ENCODE results near the gene DCAF11. TPM values are rescaled to one million over a fixed set of nuclear protein-coding genes. Genes with fewer than 3 reads are reported as not detected.

DCAF11 gene
- total and polyA plus RNA-seq, 2 of the 13 experiments (the other 11 are each of a cell fraction or from before 2014, with no cell fraction given): 150 to 257 TPM

GRCh38 chr14:24095271-24096068, 19.1 kb upstream of the DCAF11 start (continued):
- peak; percentile 52 for TF ChIP-seq ZNF704 (CRISPR knock-in tag; IDR thresholded peaks at IDR 0.05; ENCODE audit: borderline replicate concordance)
- no peak for TF ChIP-seq SYNCRIP (IDR thresholded peaks at IDR 0.05; ENCODE audit: insufficient read depth, low read depth, low read length)
- TF ChIP-seq ZFP36L1 (CRISPR knock-in tag; IDR thresholded peaks at IDR 0.05): no peak
- no peak; the same call in 1 of the 2 replicates for TF ChIP-seq FOXM1 (CRISPR knock-in tag; IDR thresholded peaks at IDR 0.05)
- TF ChIP-seq ZNF784 (CRISPR knock-in tag; IDR thresholded peaks at IDR 0.05; ENCODE audit: borderline replicate concordance): peak; percentile 55
- TF ChIP-seq FOXO4 (CRISPR knock-in tag; conservative IDR thresholded peaks at IDR 0.05): no peak
- peak; percentile 98 for TF ChIP-seq IRF2 (CRISPR knock-in tag; IDR thresholded peaks at IDR 0.05)
- TF ChIP-seq E2F1 (CRISPR knock-in tag; IDR thresholded peaks at IDR 0.05): no peak; the same call in 1 of the 2 replicates
- peak; percentile 91; the same call in 1 of the 2 replicates for TF ChIP-seq MATR3 (CRISPR knock-in tag; IDR thresholded peaks at IDR 0.05)
- TF ChIP-seq ZNF510 (CRISPR knock-in tag; IDR thresholded peaks at IDR 0.05; ENCODE audit: low read depth): peak; percentile 99
- peak; percentile 98 for TF ChIP-seq MED8 (CRISPR knock-in tag; IDR thresholded peaks at IDR 0.05; ENCODE audit: insufficient replicate concordance)
- peak; percentile 73; the same call in 1 of the 2 replicates for TF ChIP-seq ATM (IDR thresholded peaks at IDR 0.05; ENCODE audit: borderline replicate concordance)
- peak; percentile 100 for TF ChIP-seq ZNF605 (CRISPR knock-in tag; IDR thresholded peaks at IDR 0.05)
- TF ChIP-seq ZBTB8A (CRISPR knock-in tag; IDR thresholded peaks at IDR 0.05; ENCODE audit: borderline replicate concordance, low read depth): peak; percentile 99
- TF ChIP-seq ZNF30 (CRISPR knock-in tag; IDR thresholded peaks at IDR 0.05): no peak
- TF ChIP-seq, protein P1, sequence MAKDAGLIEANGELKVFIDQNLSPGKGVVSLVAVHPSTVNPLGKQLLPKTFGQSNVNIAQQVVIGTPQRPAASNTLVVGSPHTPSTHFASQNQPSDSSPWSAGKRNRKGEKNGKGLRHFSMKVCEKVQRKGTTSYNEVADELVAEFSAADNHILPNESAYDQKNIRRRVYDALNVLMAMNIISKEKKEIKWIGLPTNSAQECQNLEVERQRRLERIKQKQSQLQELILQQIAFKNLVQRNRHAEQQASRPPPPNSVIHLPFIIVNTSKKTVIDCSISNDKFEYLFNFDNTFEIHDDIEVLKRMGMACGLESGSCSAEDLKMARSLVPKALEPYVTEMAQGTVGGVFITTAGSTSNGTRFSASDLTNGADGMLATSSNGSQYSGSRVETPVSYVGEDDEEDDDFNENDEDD (CRISPR knock-in tag; IDR thresholded peaks at IDR 0.05; ENCODE audit: borderline replicate concordance): peak; percentile 98
- no peak for TF ChIP-seq XBP1 (CRISPR knock-in tag; IDR thresholded peaks at IDR 0.05)
- TF ChIP-seq NR0B2 (CRISPR knock-in tag; IDR thresholded peaks at IDR 0.05): peak; percentile 97
- peak; percentile 87 for TF ChIP-seq RBM39 (IDR thresholded peaks at IDR 0.05; ENCODE audit: low read depth, low read length, poor library complexity, severe bottlenecking)
